GM21390 (cell line): ENCODE measurements around the gene CBY1.
A peak's percentile ranks its signal among the peaks of the same experiment; 100 is the strongest.

Experiments
- ATAC-seq: cut with Tn5 transposase; IDR thresholded peaks from one replicate; pipeline ENCODE4 v1.9.1; 2021; ENCODE audit not compliant: unreplicated experiment

The CBY1 gene

GRCh38 chr22:38700270-38700788 is 43.9 kb downstream of the CBY1 start:
- peak; percentile 18 for ATAC-seq

DNA sequence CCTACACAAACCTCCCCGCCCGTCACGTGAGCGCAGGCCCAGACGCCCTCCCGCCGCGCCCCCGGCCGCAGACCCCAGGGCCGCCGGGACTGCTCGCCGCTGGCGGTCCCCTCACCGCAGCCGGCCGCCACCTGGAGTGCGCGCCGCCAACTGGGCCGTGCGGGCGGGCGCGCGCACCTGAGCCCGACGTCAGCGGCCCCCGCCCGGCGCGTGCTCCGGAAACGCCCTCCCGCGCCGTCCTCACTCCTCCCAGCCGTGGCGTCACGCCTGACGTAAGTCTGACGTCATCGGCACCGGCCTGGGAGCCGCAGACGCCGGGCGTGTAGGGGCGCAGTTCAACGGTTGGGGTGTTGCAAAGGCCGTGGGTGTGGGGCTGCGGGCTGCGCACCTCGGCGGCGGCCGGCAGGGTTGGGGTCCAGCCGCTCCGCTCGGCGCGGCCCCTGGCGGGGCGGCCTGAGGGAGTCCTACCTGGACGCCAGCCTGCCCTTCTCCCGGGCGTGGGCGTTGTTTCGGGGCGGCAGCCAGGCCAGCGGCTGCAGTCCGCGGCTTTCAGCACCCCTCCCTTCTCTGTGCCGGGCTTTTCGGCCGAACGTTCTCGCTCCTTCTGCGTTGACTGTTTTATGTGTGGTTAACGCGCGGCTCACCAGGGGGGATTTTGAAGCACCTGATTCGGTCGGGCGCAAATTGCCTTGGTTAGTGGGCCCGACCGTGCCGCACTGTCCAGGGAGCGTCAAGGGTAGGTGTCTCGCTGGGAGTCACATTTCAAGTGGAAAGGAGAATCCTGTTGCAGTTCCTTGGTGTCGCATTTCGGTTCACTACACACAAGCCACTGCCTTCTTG is 44.6 kb downstream of the CBY1 start, which contains the start of gene JOSD1:
JOSD1 (minus strand) TSS at position 155 of the 840 bp plus-strand sequence. CDS start 956 bp downstream, outside the sequence.
- ATAC-seq: peak; percentile 30

DNA sequence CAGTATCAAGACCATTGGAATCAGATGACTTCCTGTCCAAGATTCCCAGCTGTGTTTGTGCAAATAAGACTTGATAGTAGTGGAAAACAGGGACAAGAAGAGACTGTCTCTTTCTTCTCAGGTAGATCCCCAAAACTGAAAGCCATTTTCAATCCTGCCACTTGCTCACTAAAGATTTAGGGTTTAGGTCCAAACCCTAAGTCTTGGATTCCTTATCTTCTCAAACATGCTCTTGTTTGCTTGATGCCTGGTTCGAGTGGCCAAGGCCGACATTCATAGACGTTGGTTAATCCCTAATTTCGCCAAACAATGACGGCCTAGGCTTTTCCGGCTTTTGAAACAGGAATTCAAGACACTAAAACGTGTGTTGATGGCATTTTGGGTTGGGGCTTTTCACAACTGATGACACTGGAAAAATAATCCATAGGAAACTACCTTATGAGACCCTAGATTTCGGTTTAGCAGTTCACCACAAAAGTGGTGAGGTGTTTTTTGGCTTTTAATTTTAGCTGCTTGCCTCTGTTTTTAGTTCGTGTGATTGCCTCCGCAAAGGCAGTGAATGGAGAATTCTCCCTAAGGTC is 48.3 kb downstream of the CBY1 start:
- no peak for ATAC-seq

- ATAC-seq: peak; percentile 67
These were observed 49.0 kb downstream of the CBY1 start, which contains the start of gene GTPBP1 for GRCh38 chr22:38705235-38706100. Gene GTPBP1 (plus strand): TSS chr22:38705944. CDS start chr22:38705956, 12 bp downstream.

DNA sequence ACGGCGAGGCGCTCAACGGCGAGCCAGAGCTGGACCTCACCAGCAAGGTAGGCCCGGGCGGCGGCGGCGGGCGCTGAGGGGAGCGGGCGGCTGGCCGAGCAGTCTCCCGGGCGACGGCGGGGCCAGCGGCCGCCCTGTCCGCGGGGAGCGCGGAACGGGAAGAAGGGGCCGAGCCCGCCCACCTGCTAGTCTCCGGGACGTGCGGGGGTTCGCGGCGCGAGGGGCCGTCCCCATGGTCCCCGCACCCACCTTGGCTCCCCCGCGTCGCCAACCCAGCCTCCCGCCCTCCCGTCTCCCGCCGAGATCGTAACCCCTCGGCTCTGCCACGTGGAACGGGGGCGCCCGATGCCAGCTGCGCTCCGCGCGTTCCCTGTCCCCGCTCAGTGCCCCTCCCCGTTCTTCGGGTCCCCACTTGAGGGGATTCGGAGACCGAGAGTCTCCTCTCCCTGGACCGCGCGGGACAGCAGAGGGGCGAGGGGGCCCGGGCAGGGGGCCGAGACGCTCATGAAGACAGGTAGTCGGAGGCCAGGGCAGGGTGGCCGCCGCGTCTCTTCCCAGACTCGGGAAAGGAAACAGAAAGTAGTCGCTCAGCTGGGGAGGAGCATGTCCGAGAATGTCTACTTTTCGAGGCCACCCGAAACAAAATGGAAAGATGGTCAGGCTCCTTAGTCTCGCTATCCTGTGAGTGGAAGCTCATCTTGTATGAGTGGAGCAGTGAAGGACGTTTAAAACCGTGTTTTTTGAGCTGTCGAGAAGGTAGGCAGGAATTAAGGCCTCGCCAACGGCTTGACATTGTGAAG is 49.9 kb downstream of the CBY1 start:
- peak; percentile 1 for ATAC-seq

GRCh38 chr22:38706901-38707195 is 50.4 kb downstream of the CBY1 start:
- no peak for ATAC-seq

GRCh38 chr22:38707346-38707745 is 50.9 kb downstream of the CBY1 start:
- ATAC-seq: no peak

- no peak for ATAC-seq
These were observed 51.5 kb downstream of the CBY1 start for GRCh38 chr22:38707984-38708383.

DNA sequence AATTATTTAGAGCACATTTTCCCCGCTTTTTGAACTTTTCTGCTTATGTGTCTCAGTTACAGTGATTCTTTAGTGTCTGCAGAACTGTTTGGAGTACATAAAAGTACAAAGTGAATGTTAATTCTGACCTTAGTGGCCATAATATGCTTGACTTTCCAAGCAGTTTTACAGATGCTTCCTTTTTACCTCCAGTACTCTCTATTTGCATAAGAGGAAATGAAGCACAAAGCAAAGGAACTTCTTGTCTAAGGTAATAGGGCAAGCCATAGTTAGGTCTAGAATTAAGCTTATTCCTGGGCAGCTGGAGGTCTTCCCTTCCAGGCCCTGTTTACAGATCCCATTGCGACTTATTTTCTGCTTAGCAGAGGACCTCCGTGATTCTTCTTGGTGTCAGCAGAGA is 52.9 kb downstream of the CBY1 start:
- no peak for ATAC-seq

DNA sequence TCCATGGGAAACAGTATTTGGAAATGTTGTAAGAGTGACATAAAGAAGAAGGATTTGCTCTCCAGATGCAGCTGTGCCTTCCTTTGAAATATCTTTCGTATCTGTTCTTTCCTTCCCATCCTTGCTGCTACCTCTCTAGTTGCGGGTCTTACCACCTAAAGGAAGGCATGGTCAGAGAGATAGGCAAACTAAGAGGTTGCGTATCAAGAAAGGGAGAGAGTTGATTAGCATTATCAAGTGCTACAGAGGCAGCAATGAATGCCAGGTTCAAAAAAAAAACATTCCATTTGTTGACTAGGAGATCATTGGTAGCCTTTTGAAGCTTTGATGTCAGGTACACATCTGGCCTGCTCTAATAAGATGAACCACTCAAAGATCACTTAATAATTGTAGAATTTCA is 53.9 kb downstream of the CBY1 start:
- ATAC-seq: no peak

GRCh38 chr22:38710866-38711265 is 54.4 kb downstream of the CBY1 start:
- ATAC-seq: no peak

DNA sequence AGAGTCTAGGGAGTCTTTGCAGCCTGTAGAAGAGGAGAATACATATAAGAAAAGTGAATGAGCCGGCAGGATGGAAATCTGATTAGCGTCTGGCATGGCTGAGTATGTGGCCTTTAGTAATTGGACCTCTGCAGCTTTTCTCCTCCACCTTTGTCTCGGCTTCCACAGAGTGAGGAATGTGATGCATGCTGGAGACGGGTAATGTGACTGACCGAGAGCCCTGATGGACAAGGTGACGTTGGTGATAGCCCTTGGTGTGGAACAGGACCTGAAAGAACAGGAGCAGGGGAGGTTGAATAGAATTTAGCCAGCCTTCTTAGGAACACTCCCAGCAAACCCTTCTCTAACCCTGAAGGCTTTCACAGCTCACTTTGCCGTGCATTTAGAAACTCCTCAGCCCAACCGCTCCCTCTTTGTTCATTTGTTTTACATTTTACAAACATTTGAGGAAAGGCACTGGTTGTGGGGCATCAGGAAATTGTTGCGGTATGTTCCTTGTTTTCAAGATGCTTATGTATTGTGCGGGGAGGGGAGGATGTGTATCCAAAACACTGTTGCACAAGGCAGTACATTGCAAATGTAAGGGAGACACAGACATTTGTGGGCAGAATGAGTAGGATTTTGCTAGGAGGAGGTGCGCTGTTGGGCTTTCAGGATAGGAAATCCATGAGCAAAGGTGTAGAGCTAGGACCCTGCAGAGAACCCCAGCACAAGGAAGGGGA is 56.2 kb downstream of the CBY1 start:
- ATAC-seq: no peak

GRCh38 chr22:38713921-38714320 is 57.5 kb downstream of the CBY1 start:
- no peak for ATAC-seq

DNA sequence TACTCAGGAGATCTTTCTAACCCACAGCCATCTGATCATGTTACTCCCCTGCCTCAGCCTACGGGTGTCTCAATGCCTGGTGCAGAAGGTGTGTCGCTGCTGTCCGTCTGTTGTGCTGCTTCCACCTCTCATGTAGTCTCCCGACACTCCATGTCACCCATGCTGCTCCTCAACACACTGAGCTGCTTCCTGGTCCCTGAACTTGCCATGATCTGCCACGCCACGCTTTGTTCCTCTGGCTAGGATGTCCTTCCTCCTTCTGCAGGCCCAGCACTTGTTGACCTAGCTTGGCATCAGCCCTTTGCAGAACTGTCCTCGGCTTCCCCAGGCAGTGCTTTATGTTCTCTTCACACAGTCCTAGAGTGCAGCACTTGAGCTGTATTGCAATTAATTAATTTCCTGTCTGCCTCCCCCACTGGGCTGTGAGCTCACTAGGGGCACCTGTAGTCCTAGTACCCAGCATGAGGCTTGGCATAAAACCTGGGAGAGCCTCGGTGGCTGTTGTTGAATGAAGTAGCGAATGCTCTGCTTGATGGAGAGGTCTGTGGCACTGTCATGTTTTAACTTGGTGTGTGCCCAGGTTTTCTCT is 58.8 kb downstream of the CBY1 start:
- no peak for ATAC-seq

- no peak for ATAC-seq
These were observed 59.4 kb downstream of the CBY1 start for GRCh38 chr22:38715852-38716251.

GRCh38 chr22:38716271-38716670 is 59.8 kb downstream of the CBY1 start:
- ATAC-seq: no peak

GRCh38 chr22:38716826-38717225 is 60.4 kb downstream of the CBY1 start:
- no peak for ATAC-seq

DNA sequence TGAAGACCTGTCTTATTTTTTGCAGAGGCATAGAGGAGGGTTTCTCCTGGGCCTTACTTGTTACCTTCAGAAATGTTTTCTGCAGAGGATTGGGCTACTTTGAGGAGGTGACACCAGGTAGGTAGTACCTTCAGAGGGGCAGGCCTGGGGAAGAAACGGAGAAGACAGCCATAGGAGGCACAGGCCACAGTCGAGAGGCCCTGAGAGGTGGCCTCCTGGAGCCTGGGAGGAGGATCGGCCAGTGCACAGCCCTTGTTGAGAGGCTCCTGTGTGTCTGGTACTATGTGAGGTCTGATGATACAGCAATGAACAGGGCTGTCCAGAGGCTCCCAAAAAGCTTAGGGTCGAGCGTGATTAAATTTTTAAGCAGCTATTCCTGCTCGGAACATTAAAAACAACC is 60.8 kb downstream of the CBY1 start:
- ATAC-seq: no peak

GRCh38 chr22:38718414-38718813 is 62.0 kb downstream of the CBY1 start:
- ATAC-seq: no peak

DNA sequence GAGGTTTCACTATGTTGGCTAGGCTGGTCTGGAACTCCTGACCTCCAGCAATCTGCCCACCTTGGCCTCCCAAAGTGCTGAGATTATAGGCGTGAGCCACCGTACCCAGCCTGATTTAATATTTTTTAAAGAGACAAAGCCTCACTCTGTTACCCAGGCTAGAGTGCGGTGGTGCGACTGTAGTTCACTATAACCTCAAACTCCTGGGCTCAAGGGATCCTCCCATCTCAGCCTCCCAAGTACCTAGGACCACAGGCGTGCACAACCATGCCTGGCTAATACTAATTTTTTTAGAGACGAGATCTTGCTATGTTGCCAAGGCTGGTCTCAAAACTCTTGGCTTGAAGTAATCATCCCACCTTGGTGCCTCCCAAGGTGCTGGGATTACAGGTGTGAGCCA is 62.8 kb downstream of the CBY1 start:
- ATAC-seq: no peak
